Kidney epithelial cell (primary cell): ENCODE data around the gene TBC1D2B. TPM values are rescaled to one million over a fixed set of nuclear protein-coding genes. Genes with fewer than 3 reads are reported as not detected.

Source experiments
- DNase-seq: peaks from one replicate; pipeline ENCODE4 v3.0.0-alpha.2; 2010; ENCODE audit warnings: low read depth
- H3K27me3 ChIP-seq: 2 replicates; pipeline ENCODE4 v1.6.0; 2011; ENCODE audit warnings: low read length; ENCODE audit not compliant: control insufficient read depth, insufficient read depth
- H3K36me3 ChIP-seq: 2 replicates; pipeline ENCODE4 v1.5.1; 2011; ENCODE audit warnings: low read length; ENCODE audit not compliant: control insufficient read depth, insufficient read depth
- H3K4me3 ChIP-seq: 2 replicates; pipeline ENCODE4 v1.5.1; 2011; ENCODE audit warnings: low read depth, mild to moderate bottlenecking, control low read depth, low read length
- CTCF ChIP-seq: IDR thresholded peaks from 2 replicates; pipeline ENCODE4 v1.5.1; 2011; ENCODE audit warnings: mild to moderate bottlenecking, moderate library complexity, low read length, control low read depth, inconsistent platforms; ENCODE audit not compliant: insufficient read depth, poor library complexity, severe bottlenecking
- total RNA-seq: library from RNA; depleted of rRNA; stranded (reverse); fragments of >200 nt; gene quantifications from 2 replicates; pipeline ENCODE4 v1.2.3, GENCODE V29; 2015

TBC1D2B gene
- total RNA-seq, 1 donor from 2014 or later = 29.0 TPM

GRCh38 chr15:78102211-78102610 lies 24.7 kb upstream of the TBC1D2B start:
- TF ChIP-seq CTCF = no peak
- Histone ChIP-seq H3K4me3 (no peak overlapping the region), H3K36me3 (no peaks in the 10 kb centered on the region), H3K27me3 (no peaks in the 10 kb centered on the region)
- DNase-seq = no peak

- Histone ChIP-seq H3K27me3 (no peaks in the 10 kb centered on the region), H3K36me3 (no peaks in the 10 kb centered on the region), H3K4me3 (no peak overlapping the region)
- DNase-seq = no peak
- no peak for TF ChIP-seq CTCF
Measured at GRCh38 chr15:78101423-78102105, 24.1 kb upstream of the TBC1D2B start.

GRCh38 chr15:78100886-78101285 lies 23.4 kb upstream of the TBC1D2B start:
- TF ChIP-seq CTCF = no peak
- H3K4me3 ChIP-seq = no peak overlapping the region
- DNase-seq = no peak
- H3K27me3 ChIP-seq = no peaks in the 10 kb centered on the region
- no peaks in the 10 kb centered on the region for H3K36me3 ChIP-seq

- Histone ChIP-seq H3K36me3 (no peaks in the 10 kb centered on the region), H3K4me3 (no peak overlapping the region), H3K27me3 (no peaks in the 10 kb centered on the region)
- TF ChIP-seq CTCF = no peak
- no peak for DNase-seq
Measured at GRCh38 chr15:78098131-78098755, 20.7 kb upstream of the TBC1D2B start.

- TF ChIP-seq CTCF = no peak
- Histone ChIP-seq H3K27me3 (no peaks in the 10 kb centered on the region), H3K4me3 (no peak overlapping the region), H3K36me3 (no peaks in the 10 kb centered on the region)
- DNase-seq = no peak
Measured at GRCh38 chr15:78097667-78098066, 20.2 kb upstream of the TBC1D2B start.
